Dedifferentiated amniotic fluid mesenchymal stem cell (primary cell): ENCODE measurements around the gene USP1.

ENCODE experiments used
- DNase-seq: peaks from one replicate; pipeline ENCODE4 v3.0.0-alpha.2; 2016; ENCODE audit errors: extremely low spot score

USP1 gene

GRCh38 chr1:62426794-62427193 is 10.1 kb upstream of the USP1 start:
- no peak for DNase-seq

- DNase-seq, result no peak
These were observed 8.5 kb upstream of the USP1 start for GRCh38 chr1:62428351-62428750.

GRCh38 chr1:62429581-62429980 is 7.3 kb upstream of the USP1 start:
- no peak for DNase-seq

- no peak for DNase-seq
These were observed 2.8 kb upstream of the USP1 start for GRCh38 chr1:62433861-62434617.

- DNase-seq, result no peak
These were observed 2.2 kb upstream of the USP1 start for GRCh38 chr1:62434618-62435001.

GRCh38 chr1:62435231-62436038 is 1.4 kb upstream of the USP1 start:
- DNase-seq, result peak; percentile 42

- no peak for DNase-seq
These were observed 797 bp upstream of the USP1 start for GRCh38 chr1:62436039-62436465.

- no peak for DNase-seq
These were observed 558 bp downstream of the USP1 start for GRCh38 chr1:62437273-62437940.

GRCh38 chr1:62438163-62438562 is 1.3 kb downstream of the USP1 start:
- DNase-seq, result no peak

GRCh38 chr1:62439652-62440371 is 3.0 kb downstream of the USP1 start:
- DNase-seq, result no peak

GRCh38 chr1:62444701-62445100 is 7.9 kb downstream of the USP1 start:
- no peak for DNase-seq

- no peak for DNase-seq
These were observed 11.5 kb downstream of the USP1 start for GRCh38 chr1:62448221-62448933.

- DNase-seq, result no peak
These were observed 13.5 kb downstream of the USP1 start for GRCh38 chr1:62450301-62450700.

- DNase-seq, result no peak
These were observed 16.1 kb downstream of the USP1 start for GRCh38 chr1:62452951-62453350.

- no peak for DNase-seq
These were observed 21.1 kb downstream of the USP1 start for GRCh38 chr1:62457955-62458354.

- no peak for DNase-seq
These were observed 25.5 kb downstream of the USP1 start for GRCh38 chr1:62462370-62462769.

- no peak for DNase-seq
These were observed 30.2 kb downstream of the USP1 start for GRCh38 chr1:62467092-62467491.

GRCh38 chr1:62476525-62477219 is 39.8 kb downstream of the USP1 start:
- no peak for DNase-seq

GRCh38 chr1:62481681-62482080 is 44.8 kb downstream of the USP1 start:
- no peak for DNase-seq

GRCh38 chr1:62484824-62485468 is 48.1 kb downstream of the USP1 start:
- DNase-seq, result no peak
